GM23248 (cell line): ENCODE measurements around the gene SLC6A16. TPM values are rescaled to one million over a fixed set of nuclear protein-coding genes. Genes with fewer than 3 reads are reported as not detected.

Experiments used
- DNase-seq: peaks from one replicate; pipeline ENCODE4 v3.0.0-alpha.2; 2015
- H2AFZ ChIP-seq: fragments of 200-600 bp; sonication (generic); 2 replicates; pipeline ENCODE4 v1.6.1; 2016; ENCODE audit warnings: antibody characterized with exemption
- H3F3A ChIP-seq: fragments of 200-600 bp; sonication (generic); 2 replicates; pipeline ENCODE4 v1.6.1; 2016; ENCODE audit warnings: mild to moderate bottlenecking, antibody characterized with exemption, mixed run types; ENCODE audit not compliant: insufficient read depth
- H3K27ac ChIP-seq: fragments of 200-600 bp; sonication (generic); 2 replicates; pipeline ENCODE4 v1.5.1; 2016; ENCODE audit warnings: mild to moderate bottlenecking
- H3K27me3 ChIP-seq: fragments of 200-600 bp; sonication (generic); replicated peaks from 2 replicates; pipeline ENCODE4 v1.6.1; 2016; ENCODE audit warnings: mild to moderate bottlenecking; ENCODE audit not compliant: insufficient read depth
- H3K36me3 ChIP-seq: fragments of 200-600 bp; sonication (generic); 2 replicates; pipeline ENCODE4 v1.6.1; 2016; ENCODE audit warnings: low read depth, mild to moderate bottlenecking
- H3K4me1 ChIP-seq: fragments of 200-600 bp; sonication (generic); 2 replicates; pipeline ENCODE4 v1.6.1; 2016; ENCODE audit warnings: mild to moderate bottlenecking; ENCODE audit not compliant: insufficient read depth
- H3K4me2 ChIP-seq: fragments of 200-600 bp; sonication (generic); one replicate; pipeline ENCODE4 v1.6.1; 2016; ENCODE audit warnings: mild to moderate bottlenecking; ENCODE audit not compliant: unreplicated experiment
- H3K4me3 ChIP-seq: fragments of 200-600 bp; sonication (generic); 2 replicates; pipeline ENCODE4 v1.5.1; 2016; ENCODE audit warnings: mild to moderate bottlenecking
- H3K79me2 ChIP-seq: fragments of 200-600 bp; sonication (generic); 2 replicates; pipeline ENCODE4 v1.6.1; 2016; ENCODE audit warnings: mild to moderate bottlenecking; ENCODE audit not compliant: insufficient read depth
- H3K9ac ChIP-seq: fragments of 200-600 bp; sonication (generic); 2 replicates; pipeline ENCODE4 v1.6.1; 2016; ENCODE audit warnings: mild to moderate bottlenecking
- H3K9me2 ChIP-seq: fragments of 200-600 bp; sonication (generic); 2 replicates; pipeline ENCODE4 v1.6.1; 2016; ENCODE audit warnings: mixed run types, mild to moderate bottlenecking, moderate library complexity; ENCODE audit not compliant: insufficient read depth
- H3K9me3 ChIP-seq: fragments of 200-600 bp; sonication (generic); one replicate; pipeline ENCODE4 v1.6.1; 2017; ENCODE audit warnings: low read depth
- H4K20me1 ChIP-seq: fragments of 200-600 bp; sonication (generic); 2 replicates; pipeline ENCODE4 v1.6.0; 2016; ENCODE audit not compliant: insufficient read depth
- EZH2 ChIP-seq: fragments of 200-600 bp; sonication (generic); IDR thresholded peaks from 2 replicates; pipeline ENCODE4 v1.6.1; 2018; ENCODE audit warnings: antibody characterized with exemption, mild to moderate bottlenecking; ENCODE audit not compliant: insufficient read depth, poor library complexity, severe bottlenecking
- EZH2phosphoT487 ChIP-seq: fragments of 200-600 bp; sonication (generic); IDR thresholded peaks from 2 replicates; pipeline ENCODE4 v1.6.1; 2018; ENCODE audit warnings: antibody characterized with exemption, moderate library complexity, mild to moderate bottlenecking, low read depth; ENCODE audit not compliant: insufficient read depth
- WGBS, 2 experiments: methylation state at CpG; one replicate each; pipeline ENCODE4 v1.1.6; 2015 to 2017; ENCODE audit warnings: low lambda C conversion rate in 2 of 2, low coverage in 1 of 2; ENCODE audit errors: missing lambda C conversion rate in 2 of 2; 5-methylcytosine and 5-hydroxymethylcytosine counted together
- in situ Hi-C: fragments of 300-500 bp; cut with MboI; formaldehyde crosslinking; loops from 2 replicates; pipeline ENCODE4 v1.15.0; 2020
- microRNA-seq: library from miRNA; unstranded; fragments of <30 nt; microRNA quantifications from one replicate; pipeline ENCODE4, GENCODE V29; 2016; ENCODE audit warnings: borderline number of aligned reads
- polyA plus RNA-seq: library from polyadenylated mRNA; unstranded; fragments of >200 nt; fragmentation: Nextera tagmentation; extraction: Ambion mirVana; gene quantifications from 2 replicates; pipeline ENCODE4 v1.2.1, GENCODE V29; 2016
- small RNA-seq: library from RNA; depleted of rRNA; stranded (forward); fragments of <200 nt; gene quantifications from one replicate; pipeline ENCODE3, GENCODE V24; 2014; ENCODE audit warnings: low read depth, low replicate concordance
- total RNA-seq: library from RNA; depleted of rRNA; stranded (reverse); fragments of >200 nt; shearing (Covaris generic); gene quantifications from 2 replicates; pipeline ENCODE4 v1.2.3, GENCODE V29; 2014; rRNA removed

Gene SLC6A16
- total and polyA plus RNA-seq, 2 experiments from 2014 or later = 0.40 TPM; not detected in 1

- WGBS, 2 experiments = 8 to 11% methylated on average over 1 of the region's 2 CpGs
- Histone ChIP-seq H3K27ac (no peak overlapping the region), H3K27me3 (peaks cover 7% of the 10 kb centered on the region), H3K36me3 (no peaks in the 10 kb centered on the region), H3K79me2 (no peaks in the 10 kb centered on the region), H3K9me3 (no peaks in the 10 kb centered on the region), H3K9me2 (no peaks in the 10 kb centered on the region), H3K4me1 (no peaks in the 10 kb centered on the region), H3F3A (no peaks in the 10 kb centered on the region), H3K9ac (no peak overlapping the region), H3K4me2 (no peak overlapping the region), H4K20me1 (no peaks in the 10 kb centered on the region), H2AFZ (no peak overlapping the region), H3K4me3 (no peak overlapping the region)
- DNase-seq = no peak
- TF ChIP-seq EZH2phosphoT487 (no peak), EZH2 (no peak)
- in situ Hi-C loops = no loop called here
Observed at GRCh38 chr19:49247676-49248075, 77.3 kb downstream of the SLC6A16 start.

GRCh38 chr19:49244256-49244655, 80.7 kb downstream of the SLC6A16 start:
- in situ Hi-C loops = no loop called here
- Histone ChIP-seq H3K9ac (no peak overlapping the region), H3K79me2 (no peaks in the 10 kb centered on the region), H3K36me3 (no peaks in the 10 kb centered on the region), H3K4me2 (no peak overlapping the region), H3K9me3 (no peaks in the 10 kb centered on the region), H3K27ac (no peak overlapping the region), H3F3A (no peaks in the 10 kb centered on the region), H3K27me3 (no peaks in the 10 kb centered on the region), H2AFZ (no peak overlapping the region), H4K20me1 (no peaks in the 10 kb centered on the region), H3K4me1 (no peaks in the 10 kb centered on the region), H3K9me2 (no peaks in the 10 kb centered on the region), H3K4me3 (no peak overlapping the region)
- WGBS, 2 experiments = 79 to 89% methylated on average over 9 of the region's 9 CpGs
- TF ChIP-seq EZH2 (no peak), EZH2phosphoT487 (no peak)
- DNase-seq = no peak

GRCh38 chr19:49243726-49244125, 81.3 kb downstream of the SLC6A16 start:
- no peaks in the 10 kb centered on the region for H3K4me1 ChIP-seq
- no peaks in the 10 kb centered on the region for H3K9me2 ChIP-seq
- H2AFZ ChIP-seq = no peak overlapping the region
- H3K9ac ChIP-seq = no peak overlapping the region
- no peaks in the 10 kb centered on the region for H3F3A ChIP-seq
- WGBS, 2 experiments = 70 to 73% methylated on average over 11 of the region's 11 CpGs
- no peak overlapping the region for H3K4me2 ChIP-seq
- H3K9me3 ChIP-seq = no peaks in the 10 kb centered on the region
- H3K4me3 ChIP-seq = no peak overlapping the region
- no peaks in the 10 kb centered on the region for H4K20me1 ChIP-seq
- TF ChIP-seq EZH2 = no peak
- no peak for TF ChIP-seq EZH2phosphoT487
- H3K79me2 ChIP-seq = no peaks in the 10 kb centered on the region
- no peak overlapping the region for H3K27ac ChIP-seq
- no peaks in the 10 kb centered on the region for H3K36me3 ChIP-seq
- no peak for DNase-seq
- H3K27me3 ChIP-seq = no peaks in the 10 kb centered on the region
- in situ Hi-C loops = no loop called here

- Histone ChIP-seq H3K4me1 (no peaks in the 10 kb centered on the region), H3K9ac (no peak overlapping the region), H3K4me3 (no peak overlapping the region), H3K79me2 (no peaks in the 10 kb centered on the region), H3K27me3 (no peaks in the 10 kb centered on the region), H3K36me3 (no peaks in the 10 kb centered on the region), H3K27ac (no peak overlapping the region), H3K4me2 (no peak overlapping the region), H3K9me2 (no peaks in the 10 kb centered on the region), H3F3A (no peaks in the 10 kb centered on the region), H4K20me1 (no peaks in the 10 kb centered on the region), H3K9me3 (no peaks in the 10 kb centered on the region), H2AFZ (no peak overlapping the region)
- DNase-seq = no peak
- 31 to 32% methylated on average over 6 of the region's 6 CpGs for WGBS, 2 experiments
- no peak for TF ChIP-seq EZH2
- TF ChIP-seq EZH2phosphoT487 = no peak
- in situ Hi-C loops = no loop called here
Observed at GRCh38 chr19:49243129-49243528, 81.9 kb downstream of the SLC6A16 start.

GRCh38 chr19:49241769-49242168, 83.2 kb downstream of the SLC6A16 start:
- Histone ChIP-seq H3K27ac (no peak overlapping the region), H3K4me2 (no peak overlapping the region), H3K36me3 (no peaks in the 10 kb centered on the region), H3K9me3 (no peaks in the 10 kb centered on the region), H3K79me2 (no peaks in the 10 kb centered on the region), H2AFZ (no peak overlapping the region), H3K4me3 (no peak overlapping the region), H3K9me2 (no peaks in the 10 kb centered on the region), H3K4me1 (no peaks in the 10 kb centered on the region), H3K9ac (no peak overlapping the region), H3K27me3 (no peaks in the 10 kb centered on the region), H4K20me1 (no peaks in the 10 kb centered on the region), H3F3A (no peaks in the 10 kb centered on the region)
- no peak for DNase-seq
- WGBS, 2 experiments = 79 to 80% methylated on average over 7 of the region's 7 CpGs
- TF ChIP-seq EZH2 (no peak), EZH2phosphoT487 (no peak)
- in situ Hi-C loops = no loop called here

Small RNAs within 50 kb of the gene (microRNA-seq; reads per million reads assigned to microRNA genes)
- not detected for gene MIR4324

Small RNAs within 50 kb of the gene (small RNA-seq; reads per million reads assigned to genes)
- gene MIR4324 = not detected

Other genes with a start within 250 kb of the SLC6A16 start
- 146 and 184 TPM in 2 replicates for gene SNRNP70, start 239.7 kb downstream of the SLC6A16 start, total RNA-seq
- 102 and 104 TPM in 2 replicates for gene SNRNP70, start 239.7 kb downstream of the SLC6A16 start, polyA plus RNA-seq
- 10.7 and 12.5 TPM in 2 replicates for gene LIN7B, start 210.8 kb downstream of the SLC6A16 start, total RNA-seq
- 11.9 and 12.6 TPM in 2 replicates for gene LIN7B, start 210.8 kb downstream of the SLC6A16 start, polyA plus RNA-seq
- 0.86 TPM in 1 of 2 replicates, not detected in the other for gene C19orf73, start 206.0 kb downstream of the SLC6A16 start, total RNA-seq
- gene C19orf73, start 206.0 kb downstream of the SLC6A16 start, polyA plus RNA-seq = 1.0 and 1.4 TPM in 2 replicates
- gene PPFIA3, start 205.6 kb downstream of the SLC6A16 start, total RNA-seq = 0.63 and 2.4 TPM in 2 replicates
- 1.2 TPM in 2 replicates for gene PPFIA3, start 205.6 kb downstream of the SLC6A16 start, polyA plus RNA-seq
- gene HRC, start 169.8 kb downstream of the SLC6A16 start, total RNA-seq = not detected in 2 replicates
- 0.10 TPM in 1 of 2 replicates, not detected in the other for gene HRC, start 169.8 kb downstream of the SLC6A16 start, polyA plus RNA-seq
- 18.4 and 18.8 TPM in 2 replicates for gene TRPM4, start 167.4 kb downstream of the SLC6A16 start, total RNA-seq
- 15.8 and 20.1 TPM in 2 replicates for gene TRPM4, start 167.4 kb downstream of the SLC6A16 start, polyA plus RNA-seq
- gene CD37, start 10.2 kb upstream of the SLC6A16 start, total RNA-seq = not detected in 2 replicates
- gene CD37, start 10.2 kb upstream of the SLC6A16 start, polyA plus RNA-seq = 1.8 and 2.4 TPM in 2 replicates
- gene TEAD2, start 37.2 kb upstream of the SLC6A16 start, total RNA-seq = 13.9 and 18.7 TPM in 2 replicates
- gene TEAD2, start 37.2 kb upstream of the SLC6A16 start, polyA plus RNA-seq = 7.1 and 7.8 TPM in 2 replicates
- gene DKKL1, start 38.7 kb upstream of the SLC6A16 start, total RNA-seq = 0.63 TPM in 1 of 2 replicates, not detected in the other
- gene DKKL1, start 38.7 kb upstream of the SLC6A16 start, polyA plus RNA-seq = 0.30 TPM in 1 of 2 replicates, not detected in the other
- not detected in 2 replicates for gene KASH5, start 63.1 kb upstream of the SLC6A16 start, total RNA-seq
- not detected in 2 replicates for gene KASH5, start 63.1 kb upstream of the SLC6A16 start, polyA plus RNA-seq
- not detected in 2 replicates for gene PTH2, start 98.2 kb upstream of the SLC6A16 start, total RNA-seq
- not detected in 2 replicates for gene PTH2, start 98.2 kb upstream of the SLC6A16 start, polyA plus RNA-seq
- not detected in 2 replicates for gene GFY, start 100.2 kb upstream of the SLC6A16 start, total RNA-seq
- gene GFY, start 100.2 kb upstream of the SLC6A16 start, polyA plus RNA-seq = not detected in 2 replicates
- not detected in 2 replicates for gene SLC17A7, start 116.3 kb upstream of the SLC6A16 start, total RNA-seq
- gene SLC17A7, start 116.3 kb upstream of the SLC6A16 start, polyA plus RNA-seq = not detected in 2 replicates
- 68.0 and 90.2 TPM in 2 replicates for gene PIH1D1, start 126.6 kb upstream of the SLC6A16 start, total RNA-seq
- 73.5 and 79.9 TPM in 2 replicates for gene PIH1D1, start 126.6 kb upstream of the SLC6A16 start, polyA plus RNA-seq
- 30.4 and 43.8 TPM in 2 replicates for gene ALDH16A1, start 128.0 kb upstream of the SLC6A16 start, total RNA-seq
- 9.0 and 9.4 TPM in 2 replicates for gene ALDH16A1, start 128.0 kb upstream of the SLC6A16 start, polyA plus RNA-seq
- 1.3 and 1.6 TPM in 2 replicates for gene FLT3LG, start 149.0 kb upstream of the SLC6A16 start, total RNA-seq
- 4.6 and 5.7 TPM in 2 replicates for gene FLT3LG, start 149.0 kb upstream of the SLC6A16 start, polyA plus RNA-seq
- 1,590 and 2,272 TPM in 2 replicates for gene RPL13A, start 162.4 kb upstream of the SLC6A16 start, total RNA-seq
- 893 and 894 TPM in 2 replicates for gene RPL13A, start 162.4 kb upstream of the SLC6A16 start, polyA plus RNA-seq
- 1,666 and 2,372 TPM in 2 replicates for gene RPS11, start 171.2 kb upstream of the SLC6A16 start, total RNA-seq
- gene RPS11, start 171.2 kb upstream of the SLC6A16 start, polyA plus RNA-seq = 813 and 832 TPM in 2 replicates
- 65.4 and 75.3 TPM in 2 replicates for gene FCGRT, start 187.5 kb upstream of the SLC6A16 start, total RNA-seq
- 89.9 and 98.4 TPM in 2 replicates for gene FCGRT, start 187.5 kb upstream of the SLC6A16 start, polyA plus RNA-seq
- gene RCN3, start 202.8 kb upstream of the SLC6A16 start, total RNA-seq = 570 and 656 TPM in 2 replicates
- gene RCN3, start 202.8 kb upstream of the SLC6A16 start, polyA plus RNA-seq = 779 and 813 TPM in 2 replicates